IMR-90 (cell line): ENCODE data around the gene RNF14. TPM values are rescaled to one million over a fixed set of nuclear protein-coding genes. Genes with fewer than 3 reads are reported as not detected.

Source experiments
- ATAC-seq: fragments of 200-7000 bp; cut with Tn5 transposase; 2 replicates; pipeline ENCODE4 v1.9.1; 2020; ENCODE audit warnings: low read depth, mild to moderate bottlenecking, moderate library complexity
- BruUV-seq: library from RNA; stranded (reverse); fragments of 400-500 nt; replicated peaks from 2 replicates; lab custom pipeline; 2021; lab: Mats Ljungman, UMichigan
- CTCF ChIA-PET: fragments of 300-600 bp; formaldehyde crosslinking; extraction: SDS; loops from one replicate; lab custom pipeline; 2021; ENCODE audit warnings: antibody characterized with exemption; lab: Yijun Ruan, JAX
- POLR2A ChIA-PET: fragments of 300-600 bp; sonication (Branson Sonifier 250); formaldehyde crosslinking; loops from one replicate; lab custom pipeline; 2022; ENCODE audit warnings: antibody characterized with exemption; ENCODE audit not compliant: unreplicated experiment; lab: Charles Lee
- DNase-seq: peaks from one replicate; pipeline ENCODE4 v3.0.0; 2013
- H2AFZ ChIP-seq: replicated peaks from 2 replicates; pipeline ENCODE3; 2013; ENCODE audit warnings: low read length, mild to moderate bottlenecking; ENCODE audit not compliant: poor library complexity
- H2AK5ac ChIP-seq: 2 replicates; pipeline ENCODE4 v1.6.1; 2013; ENCODE audit warnings: low read depth, low read length, inconsistent platforms
- H2AK9ac ChIP-seq: replicated peaks from 2 replicates; pipeline ENCODE3; 2013; ENCODE audit warnings: mild to moderate bottlenecking, low read depth, low read length, moderate library complexity; ENCODE audit not compliant: poor library complexity
- H2BK120ac ChIP-seq: 2 replicates; pipeline ENCODE4 v1.6.1; 2013; ENCODE audit warnings: low read depth, low read length, inconsistent platforms
- H2BK15ac ChIP-seq: 3 replicates; pipeline ENCODE4 v1.6.1; 2013; ENCODE audit warnings: low read depth, low read length, inconsistent platforms
- H2BK20ac ChIP-seq: 2 replicates; pipeline ENCODE4 v1.6.1; 2013; ENCODE audit warnings: low read depth, mild to moderate bottlenecking, inconsistent platforms, low read length, moderate library complexity
- H2BK5ac ChIP-seq: 2 replicates; pipeline ENCODE4 v1.6.1; 2013; ENCODE audit warnings: mild to moderate bottlenecking, low read depth, low read length, inconsistent platforms; ENCODE audit not compliant: poor library complexity, severe bottlenecking
- H3K14ac ChIP-seq: replicated peaks from 2 replicates; pipeline ENCODE4 v1.6.1; 2013; ENCODE audit warnings: low read depth, low read length, inconsistent platforms
- H3K18ac ChIP-seq: 2 replicates; pipeline ENCODE4 v1.6.1; 2013; ENCODE audit warnings: low read depth, low read length, control low read depth
- H3K23ac ChIP-seq: 2 replicates; pipeline ENCODE4 v1.6.1; 2013; ENCODE audit warnings: low read depth, low read length, inconsistent platforms
- H3K27ac ChIP-seq: 2 replicates; pipeline ENCODE4 v1.5.1; 2013; ENCODE audit warnings: mild to moderate bottlenecking, control low read depth, low read length; ENCODE audit not compliant: insufficient read depth
- H3K27me3 ChIP-seq: 2 replicates; pipeline ENCODE4 v1.6.1; 2013; ENCODE audit warnings: low read length; ENCODE audit not compliant: control insufficient read depth, insufficient read depth
- H3K36me3 ChIP-seq: 2 replicates; pipeline ENCODE4 v1.6.1; 2013; ENCODE audit warnings: low read length, mixed read lengths; ENCODE audit not compliant: control insufficient read depth, insufficient read depth
- H3K4ac ChIP-seq: 2 replicates; pipeline ENCODE4 v1.6.1; 2013; ENCODE audit warnings: low read depth, low read length, inconsistent platforms
- H3K4me1 ChIP-seq: 2 replicates; pipeline ENCODE4 v1.6.1; 2013; ENCODE audit warnings: low read length, mixed read lengths; ENCODE audit not compliant: control insufficient read depth, insufficient read depth
- H3K4me2 ChIP-seq: 2 replicates; pipeline ENCODE4 v1.6.1; 2013; ENCODE audit warnings: low read depth, mild to moderate bottlenecking, control low read depth, low read length, moderate library complexity
- H3K4me3 ChIP-seq: 2 replicates; pipeline ENCODE4 v1.5.1; 2013; ENCODE audit warnings: low read depth, mild to moderate bottlenecking, control low read depth, low read length, moderate library complexity; ENCODE audit not compliant: insufficient read depth
- H3K56ac ChIP-seq: 2 replicates; pipeline ENCODE4 v1.6.1; 2013; ENCODE audit warnings: low read length, inconsistent platforms; ENCODE audit not compliant: insufficient read depth; ENCODE audit errors: extremely low read depth
- H3K79me1 ChIP-seq, 2 experiments: 2 replicates each; pipeline ENCODE4 v1.6.1; 2013; ENCODE audit warnings: low read length in 2 of 2, inconsistent platforms in 1 of 2, low read depth in 1 of 2
- H3K9ac ChIP-seq: 2 replicates; pipeline ENCODE4 v1.6.1; 2013; ENCODE audit warnings: low read depth, low read length, control low read depth
- H3K9me1 ChIP-seq: 2 replicates; pipeline ENCODE4 v1.6.1; 2013; ENCODE audit warnings: low read length, inconsistent platforms; ENCODE audit not compliant: insufficient read depth
- H3K9me3 ChIP-seq: 2 replicates; pipeline ENCODE4 v1.6.1; 2013; ENCODE audit warnings: low read length; ENCODE audit not compliant: control insufficient read depth, insufficient read depth
- H4K20me1 ChIP-seq: 2 replicates; pipeline ENCODE4 v1.6.1; 2013; ENCODE audit warnings: low read length, inconsistent platforms; ENCODE audit not compliant: insufficient read depth
- H4K5ac ChIP-seq: 2 replicates; pipeline ENCODE4 v1.6.1; 2013; ENCODE audit warnings: mild to moderate bottlenecking, low read depth, low read length, control low read depth
- H4K8ac ChIP-seq, 2 experiments: 2 replicates each; pipeline ENCODE4 v1.6.1; 2013; ENCODE audit warnings: low read depth in 2 of 2, low read length in 2 of 2, control low read depth in 1 of 2, inconsistent platforms in 1 of 2
- H4K91ac ChIP-seq: 2 replicates; pipeline ENCODE4 v1.6.1; 2013; ENCODE audit warnings: low read depth, low read length, inconsistent platforms; ENCODE audit not compliant: insufficient read depth
- BHLHE40 ChIP-seq: fragments of 150-350 bp; IDR thresholded peaks from 2 replicates; pipeline ENCODE4 v1.6.1; 2016; ENCODE audit warnings: mild to moderate bottlenecking, low read depth, low read length
- CEBPB ChIP-seq: IDR thresholded peaks from 2 replicates; pipeline ENCODE4 v1.6.1; 2012; ENCODE audit warnings: low read depth, low read length, improper control_type of control experiment
- CHD1 ChIP-seq: IDR thresholded peaks from 2 replicates; pipeline ENCODE4 v1.6.1; 2012; ENCODE audit warnings: low read depth, low read length, improper control_type of control experiment
- MAFK ChIP-seq: IDR thresholded peaks from 2 replicates; pipeline ENCODE4 v1.6.1; 2012; ENCODE audit warnings: low read depth, low read length, improper control_type of control experiment
- NFE2L2 ChIP-seq: fragments of 150-350 bp; IDR thresholded peaks from 2 replicates; pipeline ENCODE4 v1.6.1; 2016; ENCODE audit warnings: low read depth, mild to moderate bottlenecking, low read length
- POLR2A ChIP-seq: IDR thresholded peaks from 2 replicates; pipeline ENCODE4 v1.6.1; 2012; ENCODE audit warnings: mild to moderate bottlenecking, low read depth, low read length
- RAD21 ChIP-seq: IDR thresholded peaks from 2 replicates; pipeline ENCODE4 v1.6.1; 2012; ENCODE audit warnings: low read length, improper control_type of control experiment
- RFX5 ChIP-seq: IDR thresholded peaks from 2 replicates; pipeline ENCODE4 v1.8.0; 2012; ENCODE audit warnings: low read depth, mild to moderate bottlenecking, low read length, moderate library complexity
- SMC3 ChIP-seq: fragments of 150-350 bp; IDR thresholded peaks from 2 replicates; pipeline ENCODE4 v1.6.1; 2016; ENCODE audit warnings: low read depth, mild to moderate bottlenecking, antibody characterized with exemption, low read length, moderate library complexity
- WGBS, 2 experiments: methylation state at CpG; one replicate each; pipeline versions ENCODE4 v1.1.5 to v1.1.7; 2013; ENCODE audit warnings: missing lambda C conversion rate in 2 of 2; ENCODE audit not compliant: insufficient read length in 1 of 2; ENCODE audit errors: extremely low coverage in 2 of 2; 5-methylcytosine and 5-hydroxymethylcytosine counted together
- dilution Hi-C: fragments of 300-500 bp; cut with HindIII; formaldehyde crosslinking; loops from one replicate; pipeline ENCODE4 v1.14.3; 2018; ENCODE audit warnings: low sequenced_read_pairs; ENCODE audit not compliant: unreplicated experiment
- in situ Hi-C: fragments of 300-500 bp; cut with MboI; formaldehyde crosslinking; loops from 3 replicates; pipeline ENCODE4 v1.14.3; 2019; ENCODE audit warnings: low sequenced_read_pairs, inconsistent platforms, mixed read lengths
- intact Hi-C: fragments of 100-400 bp; cut with micrococcal nuclease; formaldehyde crosslinking; loops from 2 replicates; pipeline ENCODE4 v1.10.0; 2022
- polyA plus RNA-seq, 3 experiments: library from polyadenylated mRNA; depleted of rRNA; stranded (reverse); fragments of >200 nt; gene quantifications; 2 replicates each; pipeline ENCODE4 v1.2.3, GENCODE V29; 2012; ENCODE audit warnings: low replicate concordance in 1 of 3
- total RNA-seq: library from RNA; depleted of rRNA; stranded (reverse); fragments of >200 nt; gene quantifications from 2 replicates; pipeline ENCODE4 v1.2.3, GENCODE V29; 2012

RNF14 gene
- total and polyA plus RNA-seq, 2 of the 4 experiments (the other 2 are of a cell fraction) = 36.1 to 106 TPM

DNA sequence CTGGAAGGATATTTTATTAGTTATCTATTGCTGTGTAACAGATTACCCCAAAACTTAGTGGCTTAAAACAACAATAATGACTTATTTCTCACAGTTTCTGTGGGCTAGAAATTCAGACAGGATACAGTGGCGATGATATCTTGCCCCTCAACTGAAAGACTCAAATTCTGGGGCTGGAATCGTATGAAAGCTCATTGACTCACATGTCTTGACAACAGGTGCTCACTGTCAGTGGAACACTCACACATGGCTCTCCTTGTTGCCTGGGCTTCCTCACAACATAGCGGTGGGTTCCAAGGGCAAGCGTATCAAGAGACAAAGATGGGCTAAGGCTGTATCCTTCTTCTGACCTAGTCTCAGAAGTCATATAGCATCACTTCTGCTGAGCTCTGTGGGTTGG, 47.7 kb downstream of the RNF14 start:
- 80% methylated on average over 2 of the region's 4 CpGs; no CpG with 5 or more reads in 1 of the 2 experiments for WGBS, 2 experiments
- TF ChIP-seq RAD21 (no peak), SMC3 (no peak), BHLHE40 (no peak), RFX5 (no peak), CEBPB (no peak), POLR2A (no peak), MAFK (no peak), CHD1 (no peak), NFE2L2 (no peak)
- no peak overlapping the region for H3K56ac ChIP-seq
- no peaks in the 10 kb centered on the region; the same call in 1 of the 2 replicates for H3K9me3 ChIP-seq
- H3K9ac ChIP-seq = no peak overlapping the region
- H3K79me1 ChIP-seq = peaks cover 4 to 16% of the 10 kb centered on the region in 2 experiments; a peak in 3 of 4 replicates
- H2AFZ ChIP-seq = no peak overlapping the region
- ATAC-seq = no peak
- no peak overlapping the region for H2BK5ac ChIP-seq
- H2BK20ac ChIP-seq = no peak overlapping the region
- H4K5ac ChIP-seq = no peak overlapping the region
- intact Hi-C loops = loop anchor here (5.0 to 10.0 kb wide), 2 partner anchors 46 to 678 kb away; no protein-coding TSS in a partner anchor
- no peak overlapping the region for H2BK15ac ChIP-seq
- H3K4me2 ChIP-seq = no peak overlapping the region
- POLR2A ChIA-PET = no interaction called here
- no peak overlapping the region for H2BK120ac ChIP-seq
- dilution Hi-C loops = no loop called here
- H3K27ac ChIP-seq = no peak overlapping the region
- H2AK5ac ChIP-seq = no peak overlapping the region
- in situ Hi-C loops = no loop called here
- no peak overlapping the region for H3K4me3 ChIP-seq
- no peak overlapping the region for H4K8ac ChIP-seq
- peaks cover 19% of the 10 kb centered on the region for H3K9me1 ChIP-seq
- H3K27me3 ChIP-seq = 0 out of 2 replicates have a peak, but pooled peaks cover 2% of the 10 kb centered on the region
- CTCF ChIA-PET = interaction anchor here (1.8 kb wide), 1 partner anchor 8 kb away, joined by 5 read pairs; no protein-coding TSS in a partner anchor
- H3K14ac ChIP-seq = no peak overlapping the region
- H4K20me1 ChIP-seq = no peaks in the 10 kb centered on the region
- no peak overlapping the region for H2AK9ac ChIP-seq
- peaks cover 3% of the 10 kb centered on the region; the same call in 1 of the 2 replicates for H3K36me3 ChIP-seq
- no peak overlapping the region for H3K23ac ChIP-seq
- no peak overlapping the region for H3K18ac ChIP-seq
- no peak overlapping the region for H4K91ac ChIP-seq
- DNase-seq = no peak
- H3K4me1 ChIP-seq = peaks cover 10% of the 10 kb centered on the region
- no peak overlapping the region for H3K4ac ChIP-seq
- BruUV-seq = no TSS peak
